Measurements from ENCODE around the gene MAN2A2. TPM values are rescaled to one million over a fixed set of nuclear protein-coding genes. Genes with fewer than 3 reads are reported as not detected.

MAN2A2 gene
- total and polyA plus RNA-seq, 2 donors (not counting 1 experiment from before 2014, with no cell fraction given) = 11.3 to 36.0 TPM

- no peak overlapping the region for H3K27ac ChIP-seq (ENCODE audit: insufficient read depth, low read length)
- no peaks in the 10 kb centered on the region for H4K20me1 ChIP-seq (ENCODE audit: control insufficient read depth, extremely low read depth, insufficient read depth, low read length)
- H3K4me2 ChIP-seq (ENCODE audit: extremely low read depth, insufficient read depth, low read length) = no peak overlapping the region
- no peak for TF ChIP-seq EZH2 (IDR thresholded peaks at IDR 0.05; ENCODE audit: low read length, missing control alignments)
- no peak for TF ChIP-seq CTCF (conservative IDR thresholded peaks at IDR 0.05 in 1 of 2, IDR thresholded peaks at IDR 0.05 in 1 of 2; ENCODE audit: low read depth in 1 of 2, low read length in 2 of 2)
- H3K36me3 ChIP-seq (ENCODE audit: control insufficient read depth, insufficient read depth, low read length) = peaks cover 20% of the 10 kb centered on the region
- no peak overlapping the region for H3K9ac ChIP-seq (ENCODE audit: insufficient read depth, low read length)
- no peaks in the 10 kb centered on the region for H3K79me2 ChIP-seq (ENCODE audit: control insufficient read depth, insufficient read depth, low read length)
- H3K9me3 ChIP-seq (ENCODE audit: control insufficient read depth, insufficient read depth, low read depth, low read length) = no peaks in the 10 kb centered on the region
- H3K4me1 ChIP-seq (ENCODE audit: control insufficient read depth, extremely low read depth, insufficient read depth, low read length) = no peaks in the 10 kb centered on the region
- no peak for DNase-seq (ENCODE audit: low read depth in 2 of 2)
- H3K27me3 ChIP-seq (ENCODE audit: control insufficient read depth, insufficient read depth, low read length) = no peaks in the 10 kb centered on the region
- H3K4me3 ChIP-seq (replicated peaks in 1 of 4; ENCODE audit: control extremely low read depth in 1 of 4, insufficient read depth in 1 of 4, low read depth in 3 of 4, low read length in 4 of 4) = no peak overlapping the region
- no peak overlapping the region for H2AFZ ChIP-seq (ENCODE audit: low read length)
Measured at GRCh38 chr15:90914305-90915080, 11.4 kb downstream of the MAN2A2 start.

- no peaks in the 10 kb centered on the region for H3K79me2 ChIP-seq (ENCODE audit: control insufficient read depth, insufficient read depth, low read length)
- no peaks in the 10 kb centered on the region for H4K20me1 ChIP-seq (ENCODE audit: control insufficient read depth, extremely low read depth, insufficient read depth, low read length)
- no peak overlapping the region for H2AFZ ChIP-seq (ENCODE audit: low read length)
- no peaks in the 10 kb centered on the region for H3K9me3 ChIP-seq (ENCODE audit: control insufficient read depth, insufficient read depth, low read depth, low read length)
- H3K36me3 ChIP-seq (ENCODE audit: control insufficient read depth, insufficient read depth, low read length) = peaks cover 25% of the 10 kb centered on the region
- H3K27ac ChIP-seq (ENCODE audit: insufficient read depth, low read length) = no peak overlapping the region
- no peak for DNase-seq (ENCODE audit: low read depth in 2 of 2)
- H3K4me2 ChIP-seq (ENCODE audit: extremely low read depth, insufficient read depth, low read length) = no peak overlapping the region
- H3K9ac ChIP-seq (ENCODE audit: insufficient read depth, low read length) = no peak overlapping the region
- no peaks in the 10 kb centered on the region for H3K27me3 ChIP-seq (ENCODE audit: control insufficient read depth, insufficient read depth, low read length)
- H3K4me3 ChIP-seq (replicated peaks in 1 of 4; ENCODE audit: control extremely low read depth in 1 of 4, insufficient read depth in 1 of 4, low read depth in 3 of 4, low read length in 4 of 4) = no peak overlapping the region
- TF ChIP-seq CTCF (conservative IDR thresholded peaks at IDR 0.05 in 1 of 2, IDR thresholded peaks at IDR 0.05 in 1 of 2; ENCODE audit: low read depth in 1 of 2, low read length in 2 of 2) = no peak
- no peak for TF ChIP-seq EZH2 (IDR thresholded peaks at IDR 0.05; ENCODE audit: low read length, missing control alignments)
- H3K4me1 ChIP-seq (ENCODE audit: control insufficient read depth, extremely low read depth, insufficient read depth, low read length) = no peaks in the 10 kb centered on the region
Measured at GRCh38 chr15:90915216-90915807, 12.2 kb downstream of the MAN2A2 start.

GRCh38 chr15:90915808-90916440, 12.8 kb downstream of the MAN2A2 start:
- no peaks in the 10 kb centered on the region for H4K20me1 ChIP-seq (ENCODE audit: control insufficient read depth, extremely low read depth, insufficient read depth, low read length)
- no peaks in the 10 kb centered on the region for H3K27me3 ChIP-seq (ENCODE audit: control insufficient read depth, insufficient read depth, low read length)
- TF ChIP-seq EZH2 (IDR thresholded peaks at IDR 0.05; ENCODE audit: low read length, missing control alignments) (no peak), CTCF (conservative IDR thresholded peaks at IDR 0.05 in 1 of 2, IDR thresholded peaks at IDR 0.05 in 1 of 2; ENCODE audit: low read depth in 1 of 2, low read length in 2 of 2) (no peak)
- no peak overlapping the region for H3K4me3 ChIP-seq (replicated peaks in 1 of 4; ENCODE audit: control extremely low read depth in 1 of 4, insufficient read depth in 1 of 4, low read depth in 3 of 4, low read length in 4 of 4)
- H3K9me3 ChIP-seq (ENCODE audit: control insufficient read depth, insufficient read depth, low read depth, low read length) = no peaks in the 10 kb centered on the region
- H3K79me2 ChIP-seq (ENCODE audit: control insufficient read depth, insufficient read depth, low read length) = no peaks in the 10 kb centered on the region
- no peak overlapping the region for H2AFZ ChIP-seq (ENCODE audit: low read length)
- no peak overlapping the region for H3K9ac ChIP-seq (ENCODE audit: insufficient read depth, low read length)
- DNase-seq (ENCODE audit: low read depth in 2 of 2) = peak; percentile 26 to 58
- no peaks in the 10 kb centered on the region for H3K4me1 ChIP-seq (ENCODE audit: control insufficient read depth, extremely low read depth, insufficient read depth, low read length)
- H3K27ac ChIP-seq (ENCODE audit: insufficient read depth, low read length) = no peak overlapping the region
- H3K4me2 ChIP-seq (ENCODE audit: extremely low read depth, insufficient read depth, low read length) = no peak overlapping the region
- peaks cover 26% of the 10 kb centered on the region for H3K36me3 ChIP-seq (ENCODE audit: control insufficient read depth, insufficient read depth, low read length)
